Neural cell (in vitro differentiated cells): Measurements from ENCODE around the gene AFG1L. TPM values are rescaled to one million over a fixed set of nuclear protein-coding genes. Genes with fewer than 3 reads are reported as not detected.

Experiments
- H2AFZ ChIP-seq: fragments of 200-600, 300-800 bp; sonication (generic), shearing (Covaris generic); 2 replicates; pipeline ENCODE4 v1.6.0; 2014; ENCODE audit warnings: low read depth, mild to moderate bottlenecking, antibody characterized with exemption, low read length, moderate library complexity
- H3F3A ChIP-seq: fragments of 200-600 bp; shearing (Covaris generic); 2 replicates; pipeline ENCODE4 v1.6.1; 2016; ENCODE audit warnings: mild to moderate bottlenecking, moderate library complexity, mixed read lengths, antibody characterized with exemption, low read length; ENCODE audit not compliant: insufficient read depth, poor library complexity, severe bottlenecking
- H3K27ac ChIP-seq: fragments of 200-600, 300-800 bp; sonication (generic), shearing (Covaris generic); 2 replicates; pipeline ENCODE4 v1.5.1; 2014; ENCODE audit warnings: mild to moderate bottlenecking, low read length, moderate library complexity
- H3K27me3 ChIP-seq: fragments of 300-800, 200-600 bp; sonication (generic), shearing (Covaris generic); 2 replicates; pipeline ENCODE4 v1.6.0; 2014; ENCODE audit warnings: mild to moderate bottlenecking, low read depth, low read length, moderate library complexity; ENCODE audit not compliant: insufficient read depth
- H3K36me3 ChIP-seq: fragments of 300-800, 200-600 bp; sonication (generic), shearing (Covaris generic); 2 replicates; pipeline ENCODE4 v1.5.1; 2014; ENCODE audit warnings: mild to moderate bottlenecking, antibody characterized with exemption, low read length, moderate library complexity; ENCODE audit not compliant: insufficient read depth
- H3K4me2 ChIP-seq: fragments of 300-800, 200-600 bp; sonication (generic), shearing (Covaris generic); 2 replicates; pipeline ENCODE4 v1.6.0; 2014; ENCODE audit warnings: mild to moderate bottlenecking, low read length
- H3K4me3 ChIP-seq: fragments of 300-800, 200-600 bp; sonication (generic), shearing (Covaris generic); 2 replicates; pipeline ENCODE4 v1.5.1; 2014; ENCODE audit warnings: mild to moderate bottlenecking, low read length, moderate library complexity
- H3K79me2 ChIP-seq: fragments of 200-600 bp; shearing (Covaris generic); replicated peaks from 2 replicates; pipeline ENCODE4 v1.6.0; 2014; ENCODE audit warnings: mild to moderate bottlenecking, low read length, moderate library complexity; ENCODE audit not compliant: insufficient read depth
- H3K9ac ChIP-seq: fragments of 300-800, 200-600 bp; sonication (generic), shearing (Covaris generic); 2 replicates; pipeline ENCODE4 v1.6.1; 2016; ENCODE audit warnings: mild to moderate bottlenecking, low read length, mixed read lengths
- H3K9me2 ChIP-seq: fragments of 200-600 bp; shearing (Covaris generic); 2 replicates; pipeline ENCODE4 v1.6.1; 2016; ENCODE audit warnings: mild to moderate bottlenecking, low read length, mixed read lengths; ENCODE audit not compliant: insufficient read depth
- H3K9me3 ChIP-seq: fragments of 200-600, 300-800 bp; sonication (generic), shearing (Covaris generic); 2 replicates; pipeline ENCODE4 v1.6.1; 2016; ENCODE audit warnings: mild to moderate bottlenecking, mixed run types, low read length, moderate library complexity, mixed read lengths
- H4K20me1 ChIP-seq: fragments of 200-600 bp; shearing (Covaris generic); 2 replicates; pipeline ENCODE4 v1.6.1; 2016; ENCODE audit warnings: mild to moderate bottlenecking, mixed run types; ENCODE audit not compliant: insufficient read depth
- CTCF ChIP-seq: fragments of 450-650 bp; IDR thresholded peaks from 2 replicates; pipeline ENCODE4 v1.5.1; 2014; ENCODE audit warnings: antibody characterized with exemption, mild to moderate bottlenecking, moderate library complexity; ENCODE audit not compliant: poor library complexity, severe bottlenecking
- EP300 ChIP-seq: fragments of 450-650 bp; conservative IDR thresholded peaks from 2 replicates; pipeline ENCODE4 v1.6.1; 2014; ENCODE audit warnings: antibody characterized with exemption, mild to moderate bottlenecking, moderate library complexity; ENCODE audit not compliant: poor library complexity, severe bottlenecking
- EZH2 ChIP-seq: fragments of 200-600, 300-800 bp; shearing (Covaris generic), sonication (generic); IDR thresholded peaks from 2 replicates; pipeline ENCODE4 v1.6.1; 2014; ENCODE audit warnings: antibody characterized with exemption, low read length, borderline replicate concordance, mild to moderate bottlenecking; ENCODE audit not compliant: insufficient read depth, poor library complexity, severe bottlenecking
- MXI1 ChIP-seq: fragments of 450-650 bp; conservative IDR thresholded peaks from 2 replicates; pipeline ENCODE4 v1.6.1; 2014; ENCODE audit warnings: antibody characterized with exemption, mild to moderate bottlenecking; ENCODE audit not compliant: poor library complexity, severe bottlenecking
- POLR2AphosphoS5 ChIP-seq: IDR thresholded peaks from 2 replicates; pipeline ENCODE4 v1.6.1; 2012
- RAD21 ChIP-seq: fragments of 450-650 bp; conservative IDR thresholded peaks from 2 replicates; pipeline ENCODE4 v1.6.1; 2014; ENCODE audit warnings: antibody characterized with exemption, mild to moderate bottlenecking, moderate library complexity
- REST ChIP-seq: IDR thresholded peaks from 2 replicates; pipeline ENCODE4 v1.6.1; 2012; ENCODE audit warnings: borderline replicate concordance
- SMC3 ChIP-seq: fragments of 450-650 bp; conservative IDR thresholded peaks from 2 replicates; pipeline ENCODE4 v1.6.1; 2014; ENCODE audit warnings: antibody characterized with exemption, mild to moderate bottlenecking, moderate library complexity; ENCODE audit not compliant: poor library complexity
- TAF1 ChIP-seq: IDR thresholded peaks from 2 replicates; pipeline ENCODE4 v1.6.1; 2012; ENCODE audit warnings: low read depth
- polyA plus RNA-seq: library from polyadenylated mRNA; depleted of rRNA; stranded (reverse); fragments of >200 nt; gene quantifications from 2 replicates; pipeline ENCODE4 v1.2.3, GENCODE V29; 2014

The AFG1L gene
- polyA plus RNA-seq, 1 donor from 2014 or later: 3.3 TPM

- Histone ChIP-seq H3K36me3 (no peaks in the 10 kb centered on the region), H3K4me3 (peak overlapping the region; percentile 52), H3K27me3 (no peaks in the 10 kb centered on the region), H2AFZ (peak overlapping the region; percentile 15), H3K27ac (peak overlapping the region; percentile 71), H3K9ac (peak overlapping the region; percentile 41), H4K20me1 (no peaks in the 10 kb centered on the region), H3K9me3 (no peaks in the 10 kb centered on the region), H3K79me2 (no peaks in the 10 kb centered on the region), H3K4me2 (peak overlapping the region; percentile 48), H3K9me2 (no peaks in the 10 kb centered on the region), H3F3A (no peaks in the 10 kb centered on the region)
- TF ChIP-seq TAF1 (no peak), EP300 (peak; percentile 18)
Observed at GRCh38 chr6:108476847-108477430, 182.1 kb downstream of the AFG1L start.

GRCh38 chr6:108482559-108482958 is 187.7 kb downstream of the AFG1L start:
- TF ChIP-seq MXI1 (no peak), REST (peak; percentile 80), SMC3 (no peak), POLR2AphosphoS5 (peak; percentile 66), TAF1 (no peak), EP300 (peak; percentile 45), EZH2 (no peak), CTCF (no peak), RAD21 (no peak)
- Histone ChIP-seq H3K9me3 (no peaks in the 10 kb centered on the region), H3F3A (no peaks in the 10 kb centered on the region), H3K79me2 (no peaks in the 10 kb centered on the region), H2AFZ (no peak overlapping the region), H3K9me2 (no peaks in the 10 kb centered on the region), H3K27ac (no peak overlapping the region), H4K20me1 (no peaks in the 10 kb centered on the region), H3K27me3 (no peaks in the 10 kb centered on the region), H3K36me3 (no peaks in the 10 kb centered on the region), H3K4me2 (no peak overlapping the region), H3K4me3 (no peak overlapping the region), H3K9ac (no peak overlapping the region)
